ENCODE results near the gene PLN.

GRCh38 chr6:118558464-118559217 is 10.5 kb downstream of the PLN start:
- TF ChIP-seq L3MBTL2 (conservative IDR thresholded peaks at IDR 0.05), result no peak
- no peak for TF ChIP-seq TARDBP (IDR thresholded peaks at IDR 0.05)
- no peak for TF ChIP-seq FOXM1 (IDR thresholded peaks at IDR 0.05; ENCODE audit: borderline replicate concordance)
- no peak for TF ChIP-seq ZNF384 (IDR thresholded peaks at IDR 0.05)
- no peak for TF ChIP-seq HDGF (IDR thresholded peaks at IDR 0.05; ENCODE audit: borderline replicate concordance)
